ENCODE data around the gene KLHL2.

DNA sequence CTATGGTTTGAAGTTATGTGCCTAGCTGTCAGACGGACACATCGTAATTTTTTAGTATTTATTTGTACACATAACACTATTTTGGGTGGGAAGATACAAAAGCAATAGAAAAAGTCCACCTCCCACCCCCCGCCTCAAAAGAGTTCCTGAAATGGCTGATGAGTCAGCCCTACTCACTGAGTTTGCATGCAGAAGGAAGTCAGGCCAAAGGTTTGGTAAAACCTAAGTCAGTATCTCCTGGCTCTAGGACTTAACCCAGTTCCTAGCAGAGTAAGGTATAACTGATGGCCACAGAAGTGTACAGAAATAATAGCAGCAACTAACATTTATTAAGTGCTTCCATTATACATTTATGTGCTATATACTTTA is 2.9 kb upstream of the KLHL2 start:
- TF ChIP-seq POLR2A (IDR thresholded peaks at IDR 0.05) (no peak), POLR2AphosphoS5 (IDR thresholded peaks at IDR 0.05) (no peak)
- TF ChIP-seq, protein P1, sequence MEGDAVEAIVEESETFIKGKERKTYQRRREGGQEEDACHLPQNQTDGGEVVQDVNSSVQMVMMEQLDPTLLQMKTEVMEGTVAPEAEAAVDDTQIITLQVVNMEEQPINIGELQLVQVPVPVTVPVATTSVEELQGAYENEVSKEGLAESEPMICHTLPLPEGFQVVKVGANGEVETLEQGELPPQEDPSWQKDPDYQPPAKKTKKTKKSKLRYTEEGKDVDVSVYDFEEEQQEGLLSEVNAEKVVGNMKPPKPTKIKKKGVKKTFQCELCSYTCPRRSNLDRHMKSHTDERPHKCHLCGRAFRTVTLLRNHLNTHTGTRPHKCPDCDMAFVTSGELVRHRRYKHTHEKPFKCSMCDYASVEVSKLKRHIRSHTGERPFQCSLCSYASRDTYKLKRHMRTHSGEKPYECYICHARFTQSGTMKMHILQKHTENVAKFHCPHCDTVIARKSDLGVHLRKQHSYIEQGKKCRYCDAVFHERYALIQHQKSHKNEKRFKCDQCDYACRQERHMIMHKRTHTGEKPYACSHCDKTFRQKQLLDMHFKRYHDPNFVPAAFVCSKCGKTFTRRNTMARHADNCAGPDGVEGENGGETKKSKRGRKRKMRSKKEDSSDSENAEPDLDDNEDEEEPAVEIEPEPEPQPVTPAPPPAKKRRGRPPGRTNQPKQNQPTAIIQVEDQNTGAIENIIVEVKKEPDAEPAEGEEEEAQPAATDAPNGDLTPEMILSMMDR (IDR thresholded peaks at IDR 0.05) = no peak
